CD14-positive monocyte (primary cell): ENCODE results near the gene DTNB. TPM values are rescaled to one million over a fixed set of nuclear protein-coding genes. Genes with fewer than 3 reads are reported as not detected.

Experiments used
- DNase-seq, 3 donors: peaks; one replicate each; pipeline ENCODE4 v3.0.0-alpha.2; 2011 to 2022
- H2AFZ ChIP-seq: 2 replicates; pipeline ENCODE4 v1.6.0; 2012; ENCODE audit warnings: mild to moderate bottlenecking, low read depth, low read length, inconsistent platforms; ENCODE audit not compliant: insufficient read depth, poor library complexity, severe bottlenecking
- H3K27ac ChIP-seq, 2 donors: 1 replicate in 1 of 2; 2 replicates in 1 of 2; pipeline ENCODE4 v1.5.1; 2012 to 2013; ENCODE audit warnings: low read length in 2 of 2, control low read depth in 1 of 2, inconsistent platforms in 1 of 2, low read depth in 1 of 2, mild to moderate bottlenecking in 1 of 2
- H3K27me3 ChIP-seq, 2 donors: one replicate each; pipeline versions ENCODE4 v1.6.0 to v1.6.1; 2011 to 2013; ENCODE audit warnings: low read length in 2 of 2; ENCODE audit not compliant: control insufficient read depth in 2 of 2, insufficient read depth in 2 of 2
- H3K36me3 ChIP-seq, 2 donors: replicated peaks in 1 of 2; 1 replicate in 1 of 2; 2 replicates in 1 of 2; pipeline versions ENCODE4 v1.5.1 to v1.6.1; 2012 to 2013; ENCODE audit warnings: low read length in 2 of 2, control low read depth in 1 of 2, inconsistent platforms in 1 of 2, mild to moderate bottlenecking in 1 of 2; ENCODE audit not compliant: insufficient read depth in 2 of 2, control insufficient read depth in 1 of 2
- H3K4me1 ChIP-seq, 2 donors: 1 replicate in 1 of 2; 2 replicates in 1 of 2; pipeline versions ENCODE4 v1.5.1 to v1.6.1; 2012 to 2013; ENCODE audit warnings: low read length in 2 of 2, control low read depth in 1 of 2, inconsistent platforms in 1 of 2, mild to moderate bottlenecking in 1 of 2, moderate library complexity in 1 of 2; ENCODE audit not compliant: insufficient read depth in 2 of 2, control insufficient read depth in 1 of 2
- H3K4me2 ChIP-seq: replicated peaks from 2 replicates; pipeline ENCODE3; 2012; ENCODE audit warnings: low read length, moderate library complexity, mild to moderate bottlenecking; ENCODE audit not compliant: poor library complexity, severe bottlenecking; ENCODE audit errors: extremely low read depth
- H3K4me3 ChIP-seq, 3 experiments: fragments of 200-600 bp in 1 of 3; sonication (generic) in 1 of 3; replicated peaks in 1 of 3; 1 replicate in 2 of 3; 2 replicates in 1 of 3; pipeline ENCODE4 v1.5.1; 2011 to 2013; ENCODE audit warnings: low read length in 3 of 3, mild to moderate bottlenecking in 3 of 3, control low read depth in 2 of 3, low read depth in 2 of 3, inconsistent platforms in 1 of 3, moderate library complexity in 1 of 3
- H3K79me2 ChIP-seq: 2 replicates; pipeline ENCODE4 v1.6.0; 2012; ENCODE audit warnings: mild to moderate bottlenecking, control low read depth, inconsistent platforms, low read length, moderate library complexity; ENCODE audit not compliant: insufficient read depth
- H3K9ac ChIP-seq: 2 replicates; pipeline ENCODE4 v1.6.0; 2017; ENCODE audit warnings: low read length, mild to moderate bottlenecking; ENCODE audit not compliant: insufficient read depth, poor library complexity, severe bottlenecking
- H3K9me3 ChIP-seq, 2 donors: replicated peaks in 1 of 2; 1 replicate in 1 of 2; 2 replicates in 1 of 2; pipeline versions ENCODE4 v1.5.1 to v1.6.1; 2012 to 2013; ENCODE audit warnings: low read length in 2 of 2, control low read depth in 1 of 2; ENCODE audit not compliant: control insufficient read depth in 1 of 2, insufficient read depth in 1 of 2
- H4K20me1 ChIP-seq: 2 replicates; pipeline ENCODE4 v1.6.0; 2012; ENCODE audit warnings: mild to moderate bottlenecking, low read length, control low read depth, moderate library complexity; ENCODE audit not compliant: insufficient read depth
- H3K27ac Mint-ChIP-seq, 7 donors: one replicate each; pipeline ENCODE4 v1.8.0; 2020; ENCODE audit warnings: mild to moderate bottlenecking in 7 of 7, mixed read lengths in 7 of 7, moderate library complexity in 6 of 7, inconsistent platforms in 2 of 7
- H3K27me3 Mint-ChIP-seq, 3 donors: one replicate each; pipeline ENCODE4 v1.8.0; 2021 to 2022; ENCODE audit warnings: low read depth in 3 of 3, mild to moderate bottlenecking in 3 of 3, mixed read lengths in 3 of 3, moderate library complexity in 3 of 3, inconsistent platforms in 1 of 3
- H3K36me3 Mint-ChIP-seq, 2 donors: one replicate each; pipeline ENCODE4 v1.8.0; 2020; ENCODE audit warnings: mixed read lengths in 2 of 2, inconsistent platforms in 1 of 2, mild to moderate bottlenecking in 1 of 2
- H3K4me1 Mint-ChIP-seq: one replicate; pipeline ENCODE4 v1.8.0; 2020; ENCODE audit warnings: mild to moderate bottlenecking, mixed read lengths
- H3K4me3 Mint-ChIP-seq, 2 donors: one replicate each; pipeline ENCODE4 v1.8.0; 2020; ENCODE audit warnings: mild to moderate bottlenecking in 2 of 2, mixed read lengths in 2 of 2, moderate library complexity in 1 of 2
- H3K9me3 Mint-ChIP-seq, 7 donors: one replicate each; pipeline ENCODE4 v1.8.0; 2020 to 2022; ENCODE audit warnings: mixed read lengths in 7 of 7, mild to moderate bottlenecking in 6 of 7, moderate library complexity in 6 of 7, inconsistent platforms in 2 of 7
- WGBS: methylation state at CpG from one replicate; pipeline ENCODE4 v1.1.5; 2013; ENCODE audit warnings: missing lambda C conversion rate; ENCODE audit not compliant: insufficient coverage; 5-methylcytosine and 5-hydroxymethylcytosine counted together
- intact Hi-C, 2 donors: fragments of 100-400 bp; cut with micrococcal nuclease; formaldehyde crosslinking; loops; one replicate each; pipeline versions ENCODE4 v1.15.0 to v1.15.1; 2023
- polyA plus RNA-seq, 3 donors: library from polyadenylated mRNA; depleted of rRNA in 1 of 3; unstranded in 2 of 3; stranded (reverse) in 1 of 3; fragments of 300-500 nt in 2 of 3; fragments of >200 nt in 1 of 3; fragmentation: Illumina TruSeq in 2 of 3; gene quantifications; 1 replicate in 2 of 3; 2 replicates in 1 of 3; pipeline ENCODE4 v1.2.3, GENCODE V29; 2012 to 2021
- TF ChIP-seq, protein P1 (sequence below): fragments of 200-600 bp; IDR thresholded peaks from one replicate; pipeline ENCODE4 v1.8.0; 2022; ENCODE audit warnings: antibody characterized with exemption, mild to moderate bottlenecking

Gene DTNB
- polyA plus RNA-seq, 3 donors = 3.0 to 4.2 (median 3.3) TPM

GRCh38 chr2:25380023-25380422, 293.4 kb downstream of the DTNB start:
- Histone ChIP-seq H3K27me3 (no peaks in the 10 kb centered on the region), H2AFZ (no peak overlapping the region)

GRCh38 chr2:25379535-25379934, 293.8 kb downstream of the DTNB start:
- Mint-ChIP-seq H3K9me3 (peaks cover 0 to 6% (median 0%) of the 10 kb centered on the region in 7 donors), H3K4me1 (peaks cover 41% of the 10 kb centered on the region), H3K27me3 (peaks cover 0 to 9% (median 0%) of the 10 kb centered on the region in 3 donors), H3K36me3 (no peaks in the 10 kb centered on the region), H3K4me3 (no peak overlapping the region), H3K27ac (peak overlapping the region in 1 of 7 donors; percentile 38)
- Histone ChIP-seq H2AFZ (no peak overlapping the region), H3K4me3 (no peak overlapping the region), H4K20me1 (no peaks in the 10 kb centered on the region), H3K9ac (no peak overlapping the region), H3K27ac (no peak overlapping the region), H3K27me3 (no peaks in the 10 kb centered on the region), H3K9me3 (no peaks in the 10 kb centered on the region), H3K79me2 (no peaks in the 10 kb centered on the region), H3K4me1 (peaks cover 30 to 35% of the 10 kb centered on the region in 2 donors), H3K36me3 (no peaks in the 10 kb centered on the region), H3K4me2 (no peak overlapping the region)
- intact Hi-C loops = no loop called here
- no peak for DNase-seq
- TF ChIP-seq, protein P1, sequence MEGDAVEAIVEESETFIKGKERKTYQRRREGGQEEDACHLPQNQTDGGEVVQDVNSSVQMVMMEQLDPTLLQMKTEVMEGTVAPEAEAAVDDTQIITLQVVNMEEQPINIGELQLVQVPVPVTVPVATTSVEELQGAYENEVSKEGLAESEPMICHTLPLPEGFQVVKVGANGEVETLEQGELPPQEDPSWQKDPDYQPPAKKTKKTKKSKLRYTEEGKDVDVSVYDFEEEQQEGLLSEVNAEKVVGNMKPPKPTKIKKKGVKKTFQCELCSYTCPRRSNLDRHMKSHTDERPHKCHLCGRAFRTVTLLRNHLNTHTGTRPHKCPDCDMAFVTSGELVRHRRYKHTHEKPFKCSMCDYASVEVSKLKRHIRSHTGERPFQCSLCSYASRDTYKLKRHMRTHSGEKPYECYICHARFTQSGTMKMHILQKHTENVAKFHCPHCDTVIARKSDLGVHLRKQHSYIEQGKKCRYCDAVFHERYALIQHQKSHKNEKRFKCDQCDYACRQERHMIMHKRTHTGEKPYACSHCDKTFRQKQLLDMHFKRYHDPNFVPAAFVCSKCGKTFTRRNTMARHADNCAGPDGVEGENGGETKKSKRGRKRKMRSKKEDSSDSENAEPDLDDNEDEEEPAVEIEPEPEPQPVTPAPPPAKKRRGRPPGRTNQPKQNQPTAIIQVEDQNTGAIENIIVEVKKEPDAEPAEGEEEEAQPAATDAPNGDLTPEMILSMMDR = no peak
- WGBS = 100% methylated on average over 4 of the region's 6 CpGs

More at GRCh38 chr2:25380023-25380422, 293.4 kb downstream of the DTNB start:
- H3K9me3 ChIP-seq = no peaks in the 10 kb centered on the region
- TF ChIP-seq, protein P1 = no peak
- no peak overlapping the region for H3K4me3 Mint-ChIP-seq
- no peak overlapping the region for H3K4me2 ChIP-seq
- peaks cover 0 to 9% (median 0%) of the 10 kb centered on the region in 3 donors for H3K27me3 Mint-ChIP-seq
- H3K79me2 ChIP-seq = no peaks in the 10 kb centered on the region
- no peak overlapping the region for H3K9ac ChIP-seq
- no peak overlapping the region for H3K4me3 ChIP-seq
- no peak overlapping the region for H3K27ac Mint-ChIP-seq
- no peaks in the 10 kb centered on the region for H4K20me1 ChIP-seq
- intact Hi-C loops = no loop called here
- peaks cover 41% of the 10 kb centered on the region for H3K4me1 Mint-ChIP-seq
- 70% methylated on average over 2 of the region's 5 CpGs for WGBS
- no peak overlapping the region for H3K27ac ChIP-seq
- no peaks in the 10 kb centered on the region for H3K36me3 ChIP-seq
- no peak for DNase-seq
- H3K9me3 Mint-ChIP-seq = peaks cover 0 to 6% (median 0%) of the 10 kb centered on the region in 7 donors
- peaks cover 30 to 35% of the 10 kb centered on the region in 2 donors for H3K4me1 ChIP-seq
- H3K36me3 Mint-ChIP-seq = no peaks in the 10 kb centered on the region
